GM19324 (cell line): ENCODE results near the gene NUDT21.
"Not testable (repeated sequence)": the region's sequence is repeated elsewhere in the genome, so short reads cannot be mapped to it uniquely, and the experiment has no call there.

Source experiments
- ATAC-seq: cut with Tn5 transposase; IDR thresholded peaks from one replicate; pipeline ENCODE4 v1.9.1; 2021; ENCODE audit warnings: mild to moderate bottlenecking, moderate library complexity; ENCODE audit not compliant: unreplicated experiment, low FRiP score

The NUDT21 gene

GRCh38 chr16:56450986-56451752 lies at the start of gene NUDT21, which contains the start of gene OGFOD1:
Gene NUDT21, minus strand, starts transcription at chr16:56451332. Its CDS starts 130 bp downstream, at chr16:56451202.
Gene OGFOD1, plus strand, starts transcription at chr16:56451554. Its CDS starts 59 bp downstream, at chr16:56451613.
- peak; percentile 98 for ATAC-seq

- ATAC-seq: no peak
Observed at GRCh38 chr16:56493815-56494214, 42.7 kb upstream of the NUDT21 start.

DNA sequence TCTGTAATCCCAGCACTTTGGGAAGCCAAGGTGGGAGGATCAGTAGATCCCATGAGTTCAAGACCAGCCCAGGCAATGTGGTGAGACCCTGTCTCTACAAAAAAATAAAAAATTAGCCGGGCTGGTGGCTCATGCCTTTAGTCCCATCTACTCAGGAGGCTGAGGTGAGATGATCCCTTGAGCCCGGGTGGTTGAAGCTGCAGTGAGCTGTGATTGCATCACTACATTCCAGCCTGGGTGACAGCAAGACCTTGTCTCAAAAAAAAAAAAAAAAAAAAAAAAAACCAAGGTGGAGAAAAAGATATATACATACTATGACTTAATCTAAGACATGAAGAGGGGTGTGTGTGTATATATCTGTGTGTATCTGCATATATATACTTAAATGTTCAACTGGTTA lies 42.0 kb upstream of the NUDT21 start:
- ATAC-seq: no peak

DNA sequence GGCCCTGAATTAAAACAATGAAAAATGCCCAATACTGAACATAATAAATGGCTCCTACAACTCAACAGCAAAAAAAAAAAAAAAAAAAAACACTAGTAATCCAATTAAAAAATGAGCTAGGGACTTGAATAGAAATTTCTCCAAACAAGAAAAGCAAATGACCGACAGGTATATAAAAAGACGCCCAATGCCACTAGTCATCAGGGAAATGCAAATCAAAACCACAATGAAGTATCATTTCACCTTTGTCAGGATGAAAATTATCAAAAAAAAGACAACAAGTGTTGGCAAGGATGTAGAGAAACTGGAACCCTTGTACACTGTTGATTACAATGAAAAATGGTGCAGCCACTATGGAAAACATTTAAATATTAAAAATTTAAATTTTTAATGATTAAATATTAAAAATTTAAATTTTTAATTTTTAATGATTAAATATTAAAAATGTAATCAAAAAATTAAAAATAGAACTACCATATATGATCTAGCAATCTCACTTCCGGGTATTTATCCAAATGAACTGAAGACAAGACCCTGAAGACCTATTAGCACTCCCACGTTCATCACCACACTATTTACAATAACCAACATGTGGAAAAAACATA lies 40.6 kb upstream of the NUDT21 start:
- ATAC-seq: no peak

DNA sequence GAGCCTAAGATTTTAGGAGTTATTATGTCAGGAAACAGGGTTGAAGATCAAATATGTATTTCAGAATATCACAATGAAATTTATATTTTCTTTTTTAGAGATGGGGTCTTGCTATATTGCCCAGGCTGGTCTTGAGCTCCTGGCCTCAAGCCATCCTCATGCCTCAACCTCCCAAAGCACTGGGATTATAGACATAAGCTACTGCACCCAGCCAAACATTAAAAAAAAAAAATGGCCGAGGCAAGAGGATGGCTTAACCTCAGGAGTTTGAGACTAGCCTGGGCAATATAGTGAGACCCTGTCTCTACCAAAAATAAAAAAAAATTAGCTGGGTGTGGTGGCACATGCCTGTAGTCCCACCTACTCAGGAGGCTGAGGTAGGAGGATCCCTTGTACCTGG lies 37.7 kb upstream of the NUDT21 start:
- not testable (repeated sequence) for ATAC-seq

GRCh38 chr16:56488035-56488434 lies 36.9 kb upstream of the NUDT21 start:
- no peak for ATAC-seq

DNA sequence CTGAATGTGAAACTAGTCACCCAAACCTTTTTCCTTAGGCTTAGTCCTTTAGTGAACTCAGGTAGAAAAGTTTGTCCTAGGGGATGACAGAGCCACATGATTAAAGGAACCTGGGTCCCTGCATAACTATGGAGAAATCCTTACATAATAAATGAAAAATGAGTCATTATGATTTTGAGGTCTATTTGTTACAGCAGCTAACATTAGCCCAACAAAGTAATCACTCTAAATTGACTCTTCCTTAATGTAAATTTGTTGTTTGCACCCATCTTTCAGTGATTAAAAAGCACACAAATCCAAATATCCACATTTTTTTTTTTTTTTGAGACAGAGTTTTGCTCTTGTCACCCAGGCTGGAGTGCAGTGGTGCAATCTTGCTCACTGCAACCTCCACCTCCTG lies 32.3 kb upstream of the NUDT21 start:
- no peak for ATAC-seq

DNA sequence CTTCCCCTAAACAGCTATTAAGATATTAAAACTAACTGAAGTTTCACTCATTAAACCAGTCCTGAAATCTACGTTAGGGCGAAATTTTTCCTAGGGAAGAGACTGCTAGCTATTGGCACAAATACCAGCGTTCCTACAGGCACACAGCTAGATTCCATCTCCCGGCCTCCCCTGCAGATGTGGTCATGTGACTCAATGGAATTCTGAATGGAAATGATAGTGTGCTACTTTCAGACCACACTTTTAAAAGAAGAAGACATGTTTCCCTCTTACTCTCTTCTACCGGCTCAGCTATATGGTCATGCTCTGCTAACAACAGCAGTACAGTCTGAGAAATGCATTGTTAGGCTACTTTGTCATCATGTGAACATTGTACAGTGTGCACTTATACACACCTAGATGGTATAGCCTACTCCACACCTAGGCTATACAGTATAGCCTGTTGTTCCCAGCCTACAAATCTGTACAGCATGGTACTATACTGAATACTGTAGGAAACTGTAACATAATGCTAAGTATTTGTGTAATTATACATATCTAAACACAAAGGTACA lies 31.6 kb upstream of the NUDT21 start:
- ATAC-seq: no peak

- ATAC-seq: no peak
Observed at GRCh38 chr16:56481468-56482122, 30.5 kb upstream of the NUDT21 start.

- ATAC-seq: no peak
Observed at GRCh38 chr16:56480776-56481467, 29.8 kb upstream of the NUDT21 start.

GRCh38 chr16:56479469-56479868 lies 28.3 kb upstream of the NUDT21 start:
- no peak for ATAC-seq

DNA sequence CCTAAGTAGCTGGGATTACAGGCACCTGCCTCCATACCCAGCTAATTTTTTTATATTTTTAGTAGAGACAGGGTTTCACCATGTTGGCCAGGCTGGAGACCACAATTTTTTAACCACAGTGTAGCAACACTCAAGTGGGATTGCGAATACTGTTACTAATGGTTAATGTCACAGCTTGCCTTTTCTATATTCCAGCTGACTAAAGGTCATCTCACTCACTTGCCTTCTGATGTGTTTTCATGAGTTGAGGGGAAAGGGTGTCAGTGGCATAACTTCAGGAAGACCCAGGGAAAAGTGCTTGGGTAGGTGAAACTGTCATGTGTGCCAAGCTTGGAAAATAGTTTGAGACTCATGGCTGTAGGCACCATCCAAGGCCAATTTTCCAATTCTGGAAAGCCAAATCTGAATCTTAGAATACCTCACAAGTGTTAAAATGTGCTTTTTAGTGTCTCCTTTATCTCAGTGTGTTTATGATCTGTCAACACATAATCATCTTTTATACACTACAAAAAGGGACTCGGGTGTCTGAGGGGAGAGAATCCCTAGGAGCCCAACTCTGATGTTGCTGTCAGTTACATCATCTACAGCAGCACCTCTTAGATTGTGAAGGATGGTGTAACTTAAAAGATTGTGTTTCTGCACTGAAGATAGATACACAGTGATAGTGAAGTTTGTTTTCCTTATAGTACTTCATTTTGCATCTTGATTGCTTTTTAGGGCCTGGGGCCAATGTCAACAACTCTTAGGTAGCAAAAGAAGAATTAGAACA lies 27.3 kb upstream of the NUDT21 start:
- ATAC-seq: no peak

GRCh38 chr16:56477096-56477878 lies 26.2 kb upstream of the NUDT21 start:
- ATAC-seq: no peak

- ATAC-seq: no peak
Observed at GRCh38 chr16:56475201-56475600, 24.1 kb upstream of the NUDT21 start.

DNA sequence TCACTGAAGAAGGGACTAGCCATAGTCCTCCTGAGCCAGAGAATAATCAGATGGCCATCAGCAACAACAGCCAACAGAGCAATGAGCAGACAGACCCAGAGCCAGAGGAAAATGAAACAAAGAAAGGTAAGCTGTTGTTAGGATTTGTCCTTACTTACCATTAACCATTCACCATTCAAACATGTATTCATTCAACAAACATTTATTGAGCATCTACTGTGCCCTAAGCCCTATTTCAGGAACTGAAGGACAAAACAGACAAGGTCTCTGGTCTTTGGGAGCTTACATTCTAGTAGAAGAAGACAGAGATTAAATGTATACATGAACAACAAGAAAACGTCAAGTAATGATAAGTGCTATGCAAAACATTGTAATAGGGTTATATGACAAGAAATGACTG lies 19.5 kb upstream of the NUDT21 start:
- no peak for ATAC-seq

DNA sequence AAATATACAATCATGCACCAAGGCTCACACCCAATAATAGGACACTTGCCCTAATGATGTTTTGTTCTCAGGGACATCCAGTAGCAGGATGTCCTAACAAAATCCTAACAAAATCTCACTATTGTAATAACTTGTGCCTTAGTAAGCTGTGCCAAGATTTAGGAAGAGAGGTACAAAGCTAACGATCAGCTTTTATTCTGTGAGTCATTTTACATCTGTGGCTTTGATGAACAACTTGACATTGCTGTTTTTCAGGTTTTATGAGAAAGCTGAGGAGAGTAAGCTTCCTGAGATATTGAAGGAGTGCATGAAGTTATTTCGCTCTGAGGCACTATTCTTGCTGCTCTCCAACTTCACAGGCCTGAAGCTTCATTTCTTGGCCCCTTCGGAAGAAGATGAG lies 19.1 kb upstream of the NUDT21 start:
- no peak for ATAC-seq

DNA sequence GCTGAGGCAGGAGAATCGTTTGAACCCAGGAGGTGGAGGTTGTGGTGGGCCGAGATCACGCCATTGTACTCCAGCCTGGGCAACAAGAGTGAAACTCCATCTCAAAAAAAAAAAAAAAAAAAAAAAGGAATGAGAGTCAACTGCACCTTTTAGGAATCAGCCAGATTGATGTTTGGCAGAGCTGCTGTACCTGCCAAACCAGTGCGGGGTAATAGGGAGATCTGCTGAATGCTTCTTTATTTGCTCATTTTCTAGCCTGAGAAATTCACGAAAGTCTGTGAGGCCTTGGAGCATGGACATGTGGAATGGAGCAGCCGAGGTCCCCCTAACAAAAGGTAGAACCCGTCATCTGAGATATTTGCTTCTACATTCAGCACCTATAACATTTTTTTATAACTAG lies 18.6 kb upstream of the NUDT21 start:
- no peak for ATAC-seq

DNA sequence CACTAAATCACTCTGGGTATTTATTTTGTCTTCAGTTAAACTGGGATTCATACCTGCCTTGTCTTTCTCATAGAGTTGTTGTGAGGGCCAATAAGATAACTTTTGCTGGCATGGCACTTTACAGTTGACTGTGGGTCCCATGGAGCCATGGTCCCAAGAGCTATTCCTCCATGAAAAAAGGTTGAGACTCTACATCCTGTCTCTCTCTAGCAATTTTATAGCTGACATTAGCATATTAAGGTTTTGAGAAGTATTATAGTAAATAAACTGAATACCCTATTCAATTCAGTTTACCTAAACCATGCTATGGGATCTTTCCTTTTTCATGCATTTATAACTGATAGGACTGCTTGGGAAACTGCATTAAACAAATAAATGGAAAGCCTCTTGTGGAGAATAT lies 17.7 kb upstream of the NUDT21 start:
- ATAC-seq: no peak

GRCh38 chr16:56466344-56466743 lies 15.2 kb upstream of the NUDT21 start:
- no peak for ATAC-seq
